GM21515 (cell line): ENCODE results near the gene FAM120A.

Experiments
- ATAC-seq: cut with Tn5 transposase; IDR thresholded peaks from one replicate; pipeline ENCODE4 v1.9.1; 2021; ENCODE audit not compliant: unreplicated experiment

Gene FAM120A

GRCh38 chr9:93552923-93553322 lies 101.4 kb downstream of the FAM120A start:
- ATAC-seq: no peak

- ATAC-seq: no peak
Observed at GRCh38 chr9:93555370-93555769, 103.9 kb downstream of the FAM120A start.

GRCh38 chr9:93557366-93558137 lies 106.1 kb downstream of the FAM120A start:
- ATAC-seq: no peak

GRCh38 chr9:93558503-93558902 lies 107.0 kb downstream of the FAM120A start:
- no peak for ATAC-seq

- ATAC-seq: no peak
Observed at GRCh38 chr9:93560991-93561390, 109.5 kb downstream of the FAM120A start.

- no peak for ATAC-seq
Observed at GRCh38 chr9:93562157-93562556, 110.7 kb downstream of the FAM120A start.

- no peak for ATAC-seq
Observed at GRCh38 chr9:93565089-93565488, 113.6 kb downstream of the FAM120A start.

GRCh38 chr9:93566408-93567270 lies 115.2 kb downstream of the FAM120A start:
- ATAC-seq: peak; percentile 86

- ATAC-seq: no peak
Observed at GRCh38 chr9:93567271-93567959, 115.9 kb downstream of the FAM120A start.

GRCh38 chr9:93568169-93568568 lies 116.7 kb downstream of the FAM120A start:
- ATAC-seq: no peak

GRCh38 chr9:93569621-93570174 lies 118.2 kb downstream of the FAM120A start:
- ATAC-seq: no peak

GRCh38 chr9:93572221-93572620 lies 120.7 kb downstream of the FAM120A start:
- no peak for ATAC-seq

- no peak for ATAC-seq
Observed at GRCh38 chr9:93572636-93573515, 121.4 kb downstream of the FAM120A start.

- no peak for ATAC-seq
Observed at GRCh38 chr9:93573516-93573828, 122.0 kb downstream of the FAM120A start.

GRCh38 chr9:93574091-93574899 lies 122.8 kb downstream of the FAM120A start:
- no peak for ATAC-seq

- ATAC-seq: no peak
Observed at GRCh38 chr9:93574900-93575795, 123.7 kb downstream of the FAM120A start.

GRCh38 chr9:93575796-93576257 lies 124.3 kb downstream of the FAM120A start:
- no peak for ATAC-seq

- ATAC-seq: no peak
Observed at GRCh38 chr9:93576258-93577077, 125.0 kb downstream of the FAM120A start, which contains the start of gene PHF2. Gene PHF2 (plus strand): TSS chr9:93576584. CDS start chr9:93576774, 190 bp downstream.
